ENCODE results near the gene MEGF9.

Gene MEGF9

DNA sequence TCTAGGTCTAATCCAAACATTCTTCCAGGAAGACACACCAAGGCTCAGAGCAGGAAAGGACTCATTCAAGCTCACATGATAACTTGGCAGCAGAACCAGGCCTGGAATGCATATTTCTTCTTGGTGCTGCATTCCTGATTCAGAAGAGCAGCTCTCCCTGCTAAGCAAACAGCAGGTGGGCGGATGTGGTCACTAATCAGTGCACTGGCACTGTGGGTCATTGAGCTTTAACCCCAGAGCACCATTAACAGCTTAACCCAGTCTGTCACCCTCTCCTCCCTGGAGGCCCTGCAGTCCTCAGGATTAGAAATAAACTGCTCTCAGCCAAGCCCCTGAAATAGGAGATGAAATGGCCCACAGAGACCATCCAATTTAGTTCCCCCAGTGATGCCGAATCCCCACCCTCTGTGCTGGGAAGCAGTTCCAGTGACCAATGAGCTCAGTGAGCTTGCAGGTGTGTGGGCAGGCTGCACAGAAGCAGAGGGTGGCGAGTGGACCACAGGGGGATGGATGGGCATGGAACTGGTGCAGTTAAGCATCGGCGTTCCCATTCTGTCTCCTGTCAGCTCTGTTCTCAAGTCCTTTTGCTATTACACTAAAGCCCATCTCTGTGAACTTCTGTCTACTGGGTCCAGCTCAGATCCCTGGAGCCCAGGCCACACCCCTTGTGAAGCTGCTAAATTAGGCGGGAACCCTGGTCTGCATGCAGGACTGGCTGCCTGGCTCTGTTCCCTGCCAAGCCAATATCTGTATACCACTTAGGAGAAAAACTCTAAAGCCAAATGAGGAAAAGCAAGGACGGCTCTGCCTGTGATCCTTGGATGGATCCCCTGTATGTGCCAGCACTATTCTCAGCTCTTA is 16.6 kb upstream of the MEGF9 start:
- no peak for DNase-seq (ENCODE audit: low read depth)

DNA sequence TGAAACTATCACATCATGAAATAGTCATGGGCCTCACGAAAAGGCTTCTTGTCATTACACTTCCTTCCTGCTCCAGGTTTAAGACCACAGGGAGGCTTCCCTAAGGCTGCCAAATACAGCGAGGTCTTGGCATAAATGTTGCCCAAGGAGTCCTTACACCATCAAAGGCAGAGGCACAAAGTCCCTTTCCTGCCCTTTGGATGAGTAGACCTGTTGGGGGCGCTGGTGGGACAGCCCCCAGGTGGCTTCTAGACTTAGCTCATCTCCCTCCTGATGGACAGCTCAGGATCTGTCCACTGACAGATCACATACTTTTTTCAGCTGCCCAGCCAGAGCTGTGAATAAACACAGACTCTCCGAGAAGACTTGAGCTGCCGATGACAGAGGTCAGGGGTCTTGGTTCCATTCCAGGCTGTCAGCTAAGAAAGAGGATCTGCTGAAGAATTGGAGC is 15.5 kb upstream of the MEGF9 start:
- DNase-seq (ENCODE audit: low read depth): no peak

DNA sequence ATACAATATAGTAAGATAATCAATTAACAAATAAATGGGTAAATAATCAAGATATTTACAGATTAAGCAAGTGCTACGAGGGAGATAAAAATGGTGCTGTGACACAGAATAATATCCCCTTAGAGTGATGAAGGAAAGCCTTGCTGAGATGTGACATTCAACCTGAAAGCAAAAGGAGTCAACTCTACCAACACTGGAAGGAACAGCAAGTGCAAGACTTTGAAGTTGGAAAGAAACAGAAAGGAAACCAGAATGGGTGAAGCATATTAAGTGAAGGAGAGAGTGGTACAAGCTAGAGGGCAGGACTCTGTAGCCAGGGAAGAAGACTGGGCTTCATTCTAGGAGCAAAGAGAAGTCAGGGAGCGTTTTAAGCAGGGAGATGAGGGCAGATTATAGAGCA is 12.2 kb upstream of the MEGF9 start:
- no peak for DNase-seq (ENCODE audit: low read depth)

DNA sequence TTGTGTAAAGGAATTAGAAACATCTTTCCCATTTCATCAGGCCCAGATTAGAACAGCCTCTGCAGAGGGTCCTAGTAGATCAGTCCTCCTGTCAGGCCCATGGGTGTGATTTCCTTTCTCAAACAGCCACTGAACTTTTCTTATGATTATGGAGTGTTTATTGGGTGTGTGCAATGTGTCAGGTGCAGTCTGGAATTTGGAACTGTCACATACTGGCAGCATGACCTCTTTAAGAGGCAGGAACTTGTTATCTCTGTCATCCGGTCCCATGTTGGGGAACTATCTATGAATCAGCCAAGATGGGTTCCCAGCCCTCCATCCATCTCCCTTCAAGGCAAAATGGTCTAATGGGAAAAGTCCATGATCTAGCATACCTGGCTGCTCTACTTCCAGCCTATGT is 11.6 kb upstream of the MEGF9 start:
- DNase-seq (ENCODE audit: low read depth): no peak

DNA sequence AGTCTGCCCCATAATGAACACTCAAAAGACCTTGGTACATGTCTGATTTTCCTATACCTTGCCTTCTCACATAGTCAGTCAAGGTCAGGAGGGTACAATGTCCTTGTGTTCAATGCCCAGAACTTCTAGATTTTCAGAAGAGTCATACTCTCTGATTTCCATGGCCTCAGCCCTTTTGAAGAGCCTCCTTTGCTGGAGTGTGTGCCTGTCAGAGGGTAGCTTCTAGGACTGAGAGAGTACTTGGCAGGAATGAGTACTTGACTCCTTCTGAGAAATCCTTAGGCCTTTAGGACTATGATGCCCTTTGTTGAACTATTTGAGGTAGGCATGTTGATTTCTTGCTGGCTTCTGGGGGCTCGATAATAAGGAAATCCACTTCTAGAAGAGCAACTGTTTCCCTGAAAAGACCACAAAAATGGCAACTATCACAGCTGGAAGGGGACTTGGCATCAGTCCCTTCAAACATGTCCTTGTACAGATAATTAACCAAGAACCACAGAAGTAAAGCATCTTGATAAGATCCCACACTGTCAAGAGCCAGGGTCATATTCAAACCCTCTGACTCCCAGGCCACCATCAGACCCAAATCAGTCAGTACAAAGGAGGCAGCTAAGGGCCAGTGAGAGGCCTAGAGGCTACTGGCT is 10.6 kb upstream of the MEGF9 start:
- DNase-seq (ENCODE audit: low read depth): no peak

DNA sequence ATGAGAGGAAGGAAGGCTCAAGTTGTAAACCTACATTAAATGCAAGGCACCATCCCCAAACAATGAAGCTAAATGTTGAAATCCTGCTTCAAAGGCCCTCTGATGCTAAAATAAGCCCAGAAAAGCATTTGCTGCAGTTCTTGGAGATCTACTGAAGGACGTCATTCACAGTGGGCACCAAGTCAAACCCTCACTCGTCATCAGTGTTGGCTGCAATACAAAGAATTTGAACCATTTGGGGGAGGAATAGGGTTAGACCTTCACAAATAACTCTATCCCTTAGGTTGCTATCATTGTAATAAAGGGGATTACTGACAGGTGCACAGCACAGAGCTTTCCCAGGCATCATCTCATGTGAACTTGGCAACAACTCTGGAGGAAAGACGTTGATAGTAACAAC is 9.3 kb upstream of the MEGF9 start:
- no peak for DNase-seq (ENCODE audit: low read depth)

DNA sequence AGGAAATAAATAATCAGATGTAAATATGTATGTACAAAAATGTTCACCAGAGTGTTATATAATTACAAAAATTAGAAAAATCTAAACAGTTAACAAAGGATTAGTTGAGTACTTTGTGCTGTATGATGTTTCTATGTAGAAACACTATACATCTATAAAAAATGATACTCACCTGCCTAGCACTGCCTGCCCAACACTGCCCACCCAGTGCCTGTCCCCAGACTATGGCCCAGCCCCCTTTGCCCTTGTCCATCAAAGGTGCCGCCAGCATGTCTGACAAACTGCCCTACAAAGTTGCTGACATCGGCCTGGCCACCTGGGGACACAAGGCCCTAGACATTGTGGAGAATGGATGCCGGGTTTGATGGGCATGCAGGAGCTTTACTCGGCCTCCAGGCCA is 6.1 kb upstream of the MEGF9 start:
- DNase-seq (ENCODE audit: low read depth): no peak

DNA sequence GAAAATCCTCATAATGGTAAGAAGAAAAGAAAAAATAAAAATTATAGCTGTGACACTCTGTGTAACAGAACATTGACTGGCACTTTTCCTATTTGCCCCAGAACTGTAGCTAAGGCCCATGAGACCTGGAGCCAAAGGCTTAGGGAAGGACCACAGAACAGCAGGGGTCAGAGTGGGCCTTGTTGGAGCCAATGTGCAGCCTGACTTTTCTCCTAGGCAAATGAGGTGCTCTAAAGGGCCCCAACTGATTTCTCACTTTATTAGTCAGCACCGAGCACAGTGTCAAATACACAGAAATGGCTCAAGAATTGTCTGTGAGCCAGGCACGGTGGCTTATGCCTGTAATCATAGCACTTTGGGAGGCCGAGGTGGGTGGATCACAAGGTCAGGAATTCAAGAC is 4.0 kb upstream of the MEGF9 start:
- DNase-seq (ENCODE audit: low read depth): no peak

DNA sequence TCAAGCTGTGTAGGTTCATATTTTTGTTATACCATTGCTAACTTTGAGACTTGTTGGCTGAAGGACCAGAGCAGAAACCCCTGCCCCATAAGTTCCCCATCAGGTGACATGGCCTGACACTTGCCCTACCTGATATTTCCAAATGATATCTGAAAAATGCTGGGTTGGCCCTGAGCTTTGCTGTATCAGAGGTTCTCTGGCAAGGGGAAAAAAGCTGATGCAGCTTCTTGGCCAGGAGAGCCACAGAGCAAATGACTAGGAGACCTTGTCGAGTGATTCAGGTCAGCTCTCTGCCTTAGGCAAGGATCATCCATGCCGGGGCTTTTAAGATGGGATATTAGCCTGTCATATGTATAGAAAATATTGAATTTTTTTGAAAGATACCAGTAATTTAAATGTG is 2.9 kb upstream of the MEGF9 start:
- DNase-seq (ENCODE audit: low read depth): no peak

DNA sequence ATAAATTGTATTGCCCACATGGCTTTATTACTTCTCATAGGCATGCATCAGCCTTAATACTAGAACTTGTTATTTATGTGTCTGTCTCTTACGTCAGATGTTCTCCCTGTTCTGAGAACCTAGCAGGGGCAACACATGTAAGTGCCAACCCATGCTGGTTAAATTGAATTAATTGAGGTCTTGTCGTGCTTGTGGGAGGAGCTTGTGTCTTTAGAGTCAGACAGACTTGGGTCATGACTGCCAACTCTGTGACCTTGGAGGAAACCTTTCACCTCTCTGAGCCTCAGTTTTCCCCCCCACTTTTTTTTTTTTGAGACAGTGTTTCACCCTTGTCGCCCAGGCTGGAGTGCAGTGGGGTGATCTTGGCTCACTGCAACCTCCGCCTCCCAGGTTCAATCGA is 2.2 kb upstream of the MEGF9 start:
- no peak for DNase-seq (ENCODE audit: low read depth)

DNA sequence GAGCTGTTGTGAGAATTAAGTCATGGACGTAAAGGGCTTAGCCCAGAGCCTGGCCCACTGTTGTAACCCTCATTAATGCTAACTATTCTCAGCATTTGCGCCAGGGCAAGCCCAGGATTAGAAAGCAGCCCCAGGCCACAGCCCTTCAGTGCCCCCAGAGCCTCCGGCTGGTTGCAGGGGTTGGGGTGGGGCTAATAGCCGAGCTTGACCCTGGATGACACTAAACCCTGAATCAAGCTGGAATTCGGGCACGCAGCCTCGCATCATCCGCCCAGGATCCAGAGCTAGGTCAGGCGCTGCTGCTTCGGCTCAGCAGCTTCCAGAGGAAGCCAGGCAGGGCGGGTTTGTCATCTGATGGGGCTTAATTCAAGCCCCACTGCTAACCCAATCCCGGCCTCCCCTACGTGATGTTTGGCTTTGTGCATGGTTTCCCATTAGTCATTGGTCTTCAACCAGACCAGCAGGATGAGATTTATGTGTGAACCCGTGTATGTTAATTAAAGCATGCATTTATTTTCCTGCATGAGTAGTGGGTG is 1.2 kb upstream of the MEGF9 start:
- no peak for DNase-seq (ENCODE audit: low read depth)

DNA sequence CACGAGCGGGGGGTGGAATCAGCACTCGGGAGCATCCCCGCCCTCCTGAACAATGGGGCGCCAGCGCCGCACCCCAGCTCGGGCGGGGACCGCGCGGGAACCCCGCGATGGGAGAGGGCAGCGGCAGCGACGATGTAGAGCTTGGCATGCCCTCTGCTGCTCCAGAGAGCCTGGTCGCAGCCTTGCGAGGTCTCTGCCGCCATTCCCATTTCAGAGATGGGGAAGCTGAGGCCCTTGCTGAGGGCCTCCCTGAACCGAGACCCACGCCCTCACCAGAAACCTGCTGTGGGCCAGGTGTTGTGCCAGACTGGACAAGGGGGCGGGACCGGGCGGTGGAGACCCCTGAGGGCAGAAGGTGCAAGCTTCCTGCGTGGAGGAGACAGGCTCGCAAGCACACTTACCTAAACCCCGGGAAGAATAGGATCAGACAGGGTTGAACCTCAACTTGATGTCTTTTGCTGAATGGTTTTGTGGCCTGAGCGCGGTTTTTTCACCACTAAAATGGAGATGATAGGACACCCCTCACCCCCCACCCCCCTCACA is 647 bp upstream of the MEGF9 start:
- no peak for DNase-seq (ENCODE audit: low read depth)

DNA sequence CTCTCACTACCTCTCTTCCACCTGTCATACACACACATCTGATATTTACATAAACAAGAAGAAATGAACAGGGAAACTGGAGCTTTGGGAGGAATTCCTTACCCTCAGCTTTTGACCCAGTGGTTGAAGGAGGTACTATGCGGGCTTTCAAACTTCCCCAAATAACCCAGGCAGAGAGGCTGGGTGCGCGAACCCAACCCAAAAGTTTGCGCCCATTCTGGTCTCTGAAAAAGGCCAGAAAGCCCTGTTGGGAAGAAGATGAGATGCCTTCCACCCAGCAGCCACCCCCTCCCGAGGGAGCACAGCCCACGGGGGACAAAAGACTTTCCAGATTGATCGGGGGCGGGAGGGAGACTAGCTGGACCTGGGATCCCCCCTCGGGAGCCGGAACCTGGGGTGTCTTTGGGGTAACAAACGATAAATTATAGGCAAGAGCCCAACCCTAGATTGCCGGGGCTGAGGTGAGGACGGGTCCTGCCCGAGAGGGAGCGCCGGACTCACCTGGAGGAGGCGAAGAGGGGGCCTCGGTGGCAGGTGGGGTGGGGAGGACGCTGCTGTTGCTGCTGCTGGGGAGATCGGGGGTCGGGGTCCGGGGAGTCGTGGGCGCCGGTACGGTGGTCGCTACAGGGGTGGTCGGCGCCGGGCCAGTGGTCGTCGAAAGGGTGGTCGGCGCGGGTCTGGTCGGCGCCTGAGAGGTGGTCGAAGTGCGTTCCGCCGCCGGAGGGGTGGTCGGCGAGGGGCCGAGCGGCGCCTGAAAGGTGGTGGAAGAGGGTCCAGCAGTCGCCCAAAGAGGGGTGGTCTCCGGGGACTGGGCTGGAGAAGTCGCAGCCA is 798 bp downstream of the MEGF9 start:
- no peak for DNase-seq (ENCODE audit: low read depth)

DNA sequence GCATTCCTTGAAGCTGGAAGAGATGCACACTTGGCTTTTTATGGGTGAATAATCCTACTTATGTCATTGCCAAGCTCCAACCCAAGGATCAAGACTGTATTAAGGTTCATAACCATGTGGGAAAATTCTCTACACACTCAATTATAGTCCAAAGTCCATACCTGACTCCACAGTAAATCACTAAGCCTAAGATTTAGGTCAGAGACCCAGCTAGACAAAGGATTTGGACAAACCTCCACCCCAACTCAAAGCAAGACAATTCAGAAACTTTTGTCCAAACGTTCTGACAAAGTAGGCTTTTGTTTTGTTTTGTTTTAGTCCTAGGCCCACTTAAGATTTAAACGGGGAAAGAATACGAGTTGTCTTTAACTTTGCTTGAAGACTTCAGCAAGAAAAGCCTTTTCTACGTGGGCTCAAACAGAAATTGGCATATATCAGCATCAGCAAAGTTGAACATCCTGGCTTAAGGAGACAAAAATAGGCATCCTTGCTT is 1.7 kb downstream of the MEGF9 start:
- no peak for DNase-seq (ENCODE audit: low read depth)

DNA sequence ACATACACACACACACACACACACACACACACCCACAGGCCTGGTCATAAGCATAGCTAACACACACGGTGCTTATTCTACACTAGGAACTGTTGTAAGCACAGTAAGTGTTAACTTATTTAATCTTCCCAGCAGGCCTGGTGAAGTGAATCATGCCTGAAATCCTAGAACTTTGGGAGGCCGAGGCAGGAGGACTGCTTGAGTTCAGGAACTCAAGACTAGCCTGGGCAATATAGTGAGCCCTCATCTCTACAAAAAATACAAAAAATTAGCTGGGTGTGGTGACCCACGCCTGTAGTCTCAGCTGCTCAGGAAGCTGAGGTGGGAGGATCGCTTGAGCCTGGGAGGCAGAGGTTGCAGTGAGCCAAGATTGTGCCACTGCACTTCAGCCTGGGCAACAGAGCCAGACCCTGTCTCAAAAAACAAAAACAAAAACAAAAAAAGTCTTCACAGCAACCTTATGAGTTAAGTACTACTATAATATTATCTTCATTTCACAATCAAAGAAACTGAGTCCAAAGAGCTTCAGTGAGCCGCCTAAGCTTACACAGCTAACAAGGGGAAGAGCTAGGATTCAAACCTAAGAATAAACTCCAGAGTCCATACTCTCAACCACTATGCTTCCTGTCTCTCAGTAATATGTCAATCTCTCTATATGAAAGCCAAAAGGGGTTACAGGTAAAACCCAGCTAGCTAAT is 2.3 kb downstream of the MEGF9 start:
- DNase-seq (ENCODE audit: low read depth): no peak

DNA sequence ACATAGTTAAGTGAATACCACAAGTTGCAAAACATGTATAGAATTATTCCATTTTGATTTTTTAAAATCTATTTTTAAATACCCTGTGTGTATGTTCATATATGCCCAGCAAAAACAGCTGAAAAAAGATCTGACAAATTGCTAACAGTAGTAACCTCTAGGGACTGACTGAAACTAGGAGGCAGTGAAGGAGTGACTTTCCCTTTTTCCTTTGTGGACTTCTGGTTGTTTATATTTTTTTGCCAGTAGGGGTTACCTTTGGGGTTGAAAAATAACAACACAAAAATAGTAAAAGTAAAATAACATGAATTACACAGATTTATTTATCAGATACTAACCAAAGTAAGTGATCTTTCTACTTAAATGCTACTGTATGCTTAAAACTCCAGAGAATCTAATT is 2.9 kb downstream of the MEGF9 start:
- DNase-seq (ENCODE audit: low read depth): no peak

DNA sequence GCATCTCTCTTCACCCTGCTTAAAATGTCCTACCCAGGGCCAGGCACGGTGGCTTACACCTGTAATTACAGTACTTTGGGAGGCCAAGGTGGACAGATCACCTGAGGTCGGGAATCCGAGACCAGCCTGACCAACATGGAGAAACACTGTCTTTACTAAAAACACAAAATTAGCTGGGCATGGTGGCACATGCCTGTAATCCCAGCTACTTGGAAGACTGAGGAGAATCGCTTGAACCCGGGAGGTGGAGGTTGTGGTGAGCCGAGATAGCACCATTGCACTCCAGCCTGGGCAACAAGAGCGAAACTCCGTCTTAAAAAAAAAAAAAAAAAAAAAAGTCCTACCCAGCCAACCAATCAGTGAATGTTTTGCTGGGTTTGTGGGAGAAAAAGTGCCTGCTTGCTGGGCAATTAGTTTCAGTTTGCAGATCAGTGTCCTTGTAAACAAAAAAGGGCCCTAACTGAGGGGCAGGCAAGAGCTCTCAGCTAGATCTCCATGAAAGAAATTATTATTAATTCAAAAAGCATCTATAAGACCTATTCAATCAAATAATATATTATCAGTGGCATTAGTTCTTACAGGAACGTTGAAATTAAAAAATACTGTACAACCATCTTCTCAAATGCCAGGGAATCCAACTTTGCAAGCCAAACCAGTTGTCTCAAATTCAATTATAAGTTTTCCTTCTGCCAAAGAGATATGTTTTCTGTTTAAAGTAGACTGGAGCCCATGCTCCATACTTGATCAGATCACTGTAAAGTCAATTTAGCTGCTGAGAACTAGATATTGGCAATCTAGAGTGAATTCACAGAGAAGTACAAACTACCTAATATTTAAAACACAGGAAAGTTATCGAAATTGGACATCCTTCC is 3.9 kb downstream of the MEGF9 start:
- DNase-seq (ENCODE audit: low read depth): no peak

DNA sequence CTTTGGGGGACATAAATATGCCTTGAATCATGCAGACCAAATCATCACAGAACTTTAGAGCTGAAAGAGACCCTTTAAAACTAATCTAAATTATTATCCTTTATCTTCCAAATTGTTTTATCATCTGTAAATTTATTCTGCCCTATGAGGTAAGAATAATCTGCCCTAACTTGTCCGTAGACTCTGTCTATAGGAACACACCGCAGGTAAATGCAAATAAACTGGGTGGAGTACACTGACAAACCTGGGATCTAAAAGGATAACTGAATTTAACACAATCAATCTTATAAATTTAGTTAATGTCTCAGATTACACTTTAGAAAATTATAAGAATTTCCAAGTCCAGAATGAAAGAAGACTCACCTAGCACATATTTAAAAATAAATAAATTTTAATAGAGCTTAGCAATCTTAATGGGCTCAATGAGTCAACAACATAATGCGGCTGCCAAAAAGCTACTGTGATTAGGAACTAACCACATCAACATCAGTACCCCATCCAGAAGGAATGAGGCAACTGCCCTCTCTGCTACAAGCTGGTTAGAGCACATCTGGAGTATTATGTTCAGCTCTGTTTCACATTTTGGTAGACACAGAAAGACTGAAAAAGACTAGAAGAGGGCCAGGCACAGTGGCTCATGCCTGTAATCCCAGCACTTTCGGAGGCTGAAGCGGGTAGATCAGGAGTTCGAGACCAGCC is 5.6 kb downstream of the MEGF9 start:
- no peak for DNase-seq (ENCODE audit: low read depth)

DNA sequence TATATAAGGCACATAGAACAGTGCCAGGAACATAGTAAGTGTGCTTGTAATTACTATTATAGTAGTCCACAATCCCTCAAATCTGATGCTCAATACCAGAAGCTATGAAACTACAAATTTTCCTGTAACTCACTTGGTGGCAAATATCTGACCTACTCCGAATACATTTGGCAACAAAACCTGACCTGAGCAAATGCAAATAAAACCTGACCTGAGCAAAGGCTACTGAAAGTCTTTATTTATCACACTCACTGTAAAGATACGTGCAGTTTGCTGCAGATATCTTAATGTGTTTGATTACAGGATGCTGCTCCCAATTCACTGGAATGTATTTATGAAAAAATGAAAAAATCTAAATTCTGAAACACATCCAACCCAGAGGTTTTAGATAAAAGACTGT is 7.1 kb downstream of the MEGF9 start:
- no peak for DNase-seq (ENCODE audit: low read depth)

DNA sequence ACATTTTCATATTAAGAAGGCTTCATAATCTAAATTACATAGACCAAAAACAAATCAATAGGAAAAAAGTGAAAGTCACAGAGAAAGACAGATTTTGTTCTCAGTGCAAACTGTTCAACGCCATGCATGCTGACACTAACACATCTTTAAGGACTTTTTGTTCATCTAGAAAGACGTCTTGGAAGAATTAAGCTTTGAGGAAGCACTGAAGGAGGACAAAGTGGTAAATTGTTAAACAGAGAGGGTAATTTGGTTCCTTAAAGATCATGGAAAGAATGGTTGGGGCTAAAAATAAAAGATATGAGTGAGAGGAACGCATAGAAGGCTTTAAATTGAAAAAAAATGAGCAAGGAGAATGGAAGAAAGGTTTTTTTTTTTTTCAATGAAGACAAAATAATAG is 9.1 kb downstream of the MEGF9 start:
- no peak for DNase-seq (ENCODE audit: low read depth)
